Measurements from ENCODE around the gene RGS11.
"Not testable (repeated sequence)": the region's sequence is repeated elsewhere in the genome, so short reads cannot be mapped to it uniquely, and the experiment has no call there.

Gene RGS11

GRCh38 chr16:261031-261691 lies 14.6 kb downstream of the RGS11 start:
- no peak for DNase-seq

- DNase-seq, result no peak
Measured at GRCh38 chr16:260326-260725, 15.4 kb downstream of the RGS11 start.

GRCh38 chr16:259814-260253 lies 15.9 kb downstream of the RGS11 start:
- no peak for DNase-seq

DNA sequence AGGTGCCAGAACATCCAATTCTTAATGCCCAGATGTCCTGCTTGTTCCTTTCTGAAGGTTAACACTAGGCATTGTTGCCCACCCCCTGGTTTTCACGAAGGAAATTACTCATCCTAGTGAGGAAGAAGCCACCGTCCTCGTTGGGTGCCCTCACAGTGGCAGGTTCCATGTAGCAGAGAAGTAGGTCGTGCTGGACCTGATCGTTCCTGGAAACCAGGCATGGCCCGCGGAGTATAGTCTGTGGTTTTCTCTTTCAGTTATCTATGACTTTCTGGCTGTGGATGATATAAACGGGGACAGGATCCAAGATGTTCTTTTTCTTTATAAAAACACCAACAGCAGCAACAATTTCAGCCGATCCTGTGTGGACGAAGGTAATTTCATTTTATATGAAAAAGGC lies 16.5 kb downstream of the RGS11 start:
- no peak for DNase-seq

DNA sequence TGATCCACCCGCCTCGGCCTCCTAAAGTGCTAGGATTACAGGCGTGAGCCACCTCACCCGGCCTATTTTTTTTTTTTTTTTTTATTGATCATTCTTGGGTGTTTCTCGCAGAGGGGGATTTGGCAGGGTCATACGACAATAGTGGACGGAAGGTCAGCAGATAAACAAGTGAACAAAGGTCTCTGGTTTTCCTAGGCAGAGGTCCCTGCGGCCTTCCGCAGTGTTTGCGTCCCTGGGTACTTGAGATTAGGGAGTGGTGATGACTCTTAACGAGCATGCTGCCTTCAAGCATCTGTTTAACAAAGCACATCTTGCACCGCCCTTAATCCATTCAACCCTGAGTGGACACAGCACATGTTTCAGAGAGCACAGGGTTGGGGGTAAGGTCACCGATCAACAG lies 17.7 kb downstream of the RGS11 start:
- DNase-seq, result not testable (repeated sequence)

- no peak for DNase-seq
Measured at GRCh38 chr16:255183-255582, 20.6 kb downstream of the RGS11 start.

- no peak for DNase-seq
Measured at GRCh38 chr16:254461-254860, 21.3 kb downstream of the RGS11 start.

DNA sequence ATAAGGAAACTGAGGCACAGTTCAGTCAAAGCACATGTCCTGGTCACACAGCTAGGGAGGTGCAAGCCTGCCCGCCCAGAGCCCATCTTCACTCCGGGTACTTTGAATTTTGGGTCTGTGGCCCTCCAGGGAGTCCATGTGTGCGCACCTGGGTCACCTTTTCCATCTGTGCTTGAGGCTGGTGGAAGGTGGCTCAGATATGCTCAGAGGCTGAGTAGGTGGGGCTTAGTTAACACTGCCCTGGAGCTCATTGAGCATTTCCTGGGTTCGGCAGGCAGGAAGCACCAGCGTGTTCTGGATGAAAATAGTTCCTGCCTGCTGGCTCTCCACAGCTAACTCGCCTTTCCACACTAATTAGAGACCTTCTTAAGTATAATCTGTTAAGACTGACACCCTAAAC lies 21.9 kb downstream of the RGS11 start:
- no peak for DNase-seq

- DNase-seq, result no peak
Measured at GRCh38 chr16:252366-253337, 23.1 kb downstream of the RGS11 start.

- DNase-seq, result no peak
Measured at GRCh38 chr16:249431-249830, 26.3 kb downstream of the RGS11 start.

GRCh38 chr16:247027-247426 lies 28.7 kb downstream of the RGS11 start:
- DNase-seq, result no peak

DNA sequence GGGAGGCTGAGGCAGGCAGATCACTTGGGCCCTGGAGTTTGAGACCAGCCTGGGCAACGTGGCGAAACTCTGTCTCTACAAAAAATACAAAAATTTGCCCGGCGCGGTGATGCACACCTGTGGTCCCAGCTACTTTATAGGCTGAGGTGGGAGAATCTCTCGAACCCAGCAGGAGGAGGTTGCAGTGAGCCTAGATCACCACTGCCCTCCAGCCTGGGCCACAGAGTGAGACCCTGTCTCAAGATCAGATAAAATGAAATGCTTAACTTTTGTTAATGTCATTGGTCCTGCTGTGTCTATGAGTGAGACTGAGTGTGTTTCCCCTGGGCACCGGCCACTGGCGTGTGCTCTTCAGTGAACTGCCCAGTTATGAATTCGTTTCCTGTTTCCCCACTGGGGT lies 30.6 kb downstream of the RGS11 start:
- no peak for DNase-seq

DNA sequence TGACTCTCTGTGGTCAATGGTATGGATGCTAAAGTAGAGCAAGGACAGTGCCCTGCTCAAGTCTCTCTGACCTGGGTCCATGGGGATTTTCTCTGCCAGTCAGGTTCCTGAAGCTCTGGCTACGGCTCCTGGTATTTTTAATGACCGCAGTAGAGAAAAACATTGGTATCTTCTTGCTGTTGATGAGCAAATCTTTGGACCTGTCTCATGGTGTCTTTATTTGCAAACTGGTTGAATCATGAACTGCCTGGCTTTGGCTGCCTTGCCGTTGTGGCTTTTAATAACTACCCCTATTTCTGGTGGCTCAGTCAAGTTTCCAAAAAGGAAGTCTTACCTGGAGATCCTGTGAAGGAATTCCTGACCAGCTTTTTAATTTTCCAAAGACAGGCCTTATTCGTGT lies 32.4 kb downstream of the RGS11 start:
- DNase-seq, result no peak

DNA sequence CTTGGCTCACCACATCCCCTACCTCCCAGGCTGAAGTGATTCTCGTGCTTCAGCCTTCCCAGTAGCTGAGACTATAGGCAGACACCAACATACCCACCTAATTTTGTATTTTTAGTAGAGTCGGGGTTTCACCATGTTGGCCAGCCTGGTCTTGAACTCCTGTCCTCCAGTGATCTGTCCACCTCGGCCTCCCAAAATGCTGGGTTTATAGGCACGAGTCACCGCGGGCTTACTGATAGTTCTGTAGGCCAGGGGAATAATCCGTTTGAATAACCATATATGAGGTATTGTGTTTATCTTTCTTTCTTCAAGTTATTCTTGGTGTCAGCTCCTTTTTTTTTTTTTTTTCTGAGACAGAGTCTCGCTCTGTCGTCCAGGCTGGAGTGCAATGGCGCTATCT lies 33.5 kb downstream of the RGS11 start:
- no peak for DNase-seq

DNA sequence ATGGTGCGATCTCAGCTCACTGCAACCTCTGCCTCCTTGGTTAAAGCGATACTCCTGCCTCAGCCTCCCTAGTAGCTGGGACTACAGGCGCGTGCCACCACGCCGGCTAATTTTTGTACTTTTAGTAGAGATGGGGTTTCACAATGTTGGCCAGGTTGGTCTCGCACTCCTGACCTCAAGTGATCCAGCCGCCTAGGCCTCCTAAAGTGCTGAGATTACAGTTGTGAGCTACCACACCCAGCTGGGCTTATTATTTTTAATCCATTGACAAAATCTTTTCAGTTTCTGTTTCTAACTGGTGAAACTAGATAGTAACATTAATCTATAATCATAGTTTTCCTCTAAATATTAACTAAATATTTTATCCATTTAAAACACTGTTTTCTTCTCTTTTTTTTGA lies 35.2 kb downstream of the RGS11 start:
- no peak for DNase-seq

DNA sequence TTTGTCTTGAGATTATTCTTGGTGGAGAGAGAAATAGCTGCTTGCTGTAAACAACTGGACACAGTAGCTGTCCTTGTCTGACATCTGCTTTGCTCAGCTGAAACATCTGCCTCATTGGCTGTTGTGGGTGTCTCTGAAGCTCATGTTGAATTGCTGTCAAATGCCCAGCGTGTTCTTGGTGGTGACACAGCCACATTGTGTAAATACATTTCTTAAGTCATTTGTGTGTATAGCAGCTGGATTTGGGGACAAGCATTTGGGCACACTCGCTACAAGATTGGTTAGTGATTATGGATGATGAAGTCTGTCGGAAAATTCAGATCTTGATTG lies 35.8 kb downstream of the RGS11 start:
- no peak for DNase-seq

DNA sequence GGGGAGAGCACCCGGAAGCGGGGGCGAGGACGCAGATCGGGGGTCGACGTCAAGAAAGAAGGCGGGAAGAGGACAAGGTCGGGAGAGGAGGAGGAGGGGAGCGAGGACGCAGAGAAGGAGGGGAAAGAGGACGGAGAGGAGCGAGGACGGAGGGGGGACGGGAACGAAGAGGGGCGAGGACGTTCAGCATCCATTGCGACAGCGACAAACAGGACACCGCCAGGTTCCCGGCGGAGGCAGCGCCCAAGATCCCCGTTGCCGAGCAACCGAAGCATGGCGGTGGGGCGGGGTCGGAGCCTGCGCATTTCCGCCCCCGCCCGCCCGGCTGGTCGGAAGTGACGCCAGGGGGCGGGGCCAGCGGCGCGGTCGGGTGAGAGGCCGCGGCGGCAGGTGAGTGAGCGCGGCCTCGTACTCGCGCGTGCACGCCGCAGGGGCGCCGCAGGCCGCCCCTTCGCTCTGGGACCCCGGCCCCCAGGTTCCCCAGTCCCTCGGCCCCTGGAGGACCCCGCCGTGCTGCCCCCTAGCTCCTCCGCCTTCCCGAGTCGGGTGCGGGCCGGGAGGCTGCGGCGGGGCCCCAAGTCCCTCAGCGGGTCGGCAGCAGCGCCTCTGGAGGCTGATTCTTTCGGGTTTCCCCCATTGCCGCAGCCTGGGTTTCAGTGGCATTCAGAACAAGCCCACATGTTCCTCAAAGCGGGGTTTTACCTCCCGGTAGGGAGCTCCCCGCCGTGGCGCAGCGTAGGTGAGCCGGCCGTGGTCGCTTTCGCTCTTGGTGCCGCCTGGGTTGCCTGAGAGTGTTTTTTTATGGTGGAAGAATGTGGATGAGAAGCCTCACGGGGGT lies 41.1 kb downstream of the RGS11 start, which contains the start of gene FAM234A:
Gene FAM234A, plus strand, starts transcription at position 354 of the 838 bp plus-strand sequence. CDS start 19,593 bp downstream, outside the sequence.
- peak; percentile 93 for DNase-seq

GRCh38 chr16:230949-231348 lies 44.8 kb downstream of the RGS11 start:
- DNase-seq, result no peak

- not testable (repeated sequence) for DNase-seq
Measured at GRCh38 chr16:230351-230750, 45.4 kb downstream of the RGS11 start.

GRCh38 chr16:229731-230281 lies 45.9 kb downstream of the RGS11 start:
- no peak for DNase-seq

GRCh38 chr16:228852-229730 lies 46.7 kb downstream of the RGS11 start, which contains the start of gene LUC7L:
Gene LUC7L (minus strand): TSS chr16:229449. CDS start chr16:229339, 110 bp downstream.
- DNase-seq, result peak; percentile 80
